Measurements from ENCODE around the gene MTHFSD. TPM values are rescaled to one million over a fixed set of nuclear protein-coding genes. Genes with fewer than 3 reads are reported as not detected.

The MTHFSD gene
- total and polyA plus RNA-seq, 2 of the 8 experiments (the other 6 are each of a cell fraction or from before 2014, with no cell fraction given), result 7.1 to 9.8 TPM

- H3K4ac ChIP-seq (replicated peaks; ENCODE audit: insufficient read length, low read depth, low read length), result no peak overlapping the region
- H4K5ac ChIP-seq (ENCODE audit: insufficient read length, low read depth, low read length), result no peak overlapping the region
- no peak overlapping the region for H2BK5ac ChIP-seq (ENCODE audit: low read depth, low read length)
- ChIA-PET CTCF (ENCODE audit: partially characterized antibody) (interaction anchor here (0.8 to 1.9 kb wide), 5 partner anchors 11 to 253 kb away, joined by 3 to 6 read pairs (median 5); no protein-coding TSS in a partner anchor), POLR2A (ENCODE audit: partially characterized antibody) (no interaction called here)
- H2BK120ac ChIP-seq (replicated peaks; ENCODE audit: low read depth, low read length), result no peak overlapping the region
- TF ChIP-seq RNF2 (IDR thresholded peaks at IDR 0.05; ENCODE audit: borderline replicate concordance, low read depth, low read length, missing control alignments, poor library complexity, severe bottlenecking) (peak; percentile 88), JUND (IDR thresholded peaks at IDR 0.05; ENCODE audit: low read length) (no peak), CTBP2 (IDR thresholded peaks at IDR 0.05; ENCODE audit: borderline replicate concordance, insufficient read depth, insufficient read length, low read length) (peak; percentile 75), KDM1A (IDR thresholded peaks at IDR 0.05; ENCODE audit: borderline replicate concordance, low read length) (no peak), EZH2 (IDR thresholded peaks at IDR 0.05; ENCODE audit: low read depth, low read length, severe bottlenecking) (peak; percentile 77), SUZ12 (IDR thresholded peaks at IDR 0.05; ENCODE audit: low read length) (peak; percentile 79), SP2 (IDR thresholded peaks at IDR 0.05; ENCODE audit: low read length) (no peak)
- no peak overlapping the region for H2AFZ ChIP-seq (ENCODE audit: low read length)
- peaks cover 3% of the 10 kb centered on the region; the same call in 1 of the 2 replicates for H3K23me2 ChIP-seq (ENCODE audit: low read depth, low read length)
- H2BK20ac ChIP-seq (ENCODE audit: low read length), result 0 out of 2 replicates have a peak overlapping the region, but pooled peaks have one; percentile 72
- H2BK12ac ChIP-seq (ENCODE audit: low read depth, low read length), result peak overlapping the region; percentile 93
- no peak overlapping the region for H3K23ac ChIP-seq (ENCODE audit: insufficient read length)
- H4K20me1 ChIP-seq (replicated peaks in 1 of 2; ENCODE audit: control insufficient read depth in 1 of 2, insufficient read depth in 2 of 2, low read length in 2 of 2), result peaks cover 46 to 58% of the 10 kb centered on the region in 2 experiments
- no peaks in the 10 kb centered on the region for H3K79me2 ChIP-seq (ENCODE audit: control insufficient read depth in 1 of 2, insufficient read depth in 2 of 2, low read length in 2 of 2)
- DNase-seq (ENCODE audit: low read depth in 1 of 2, low spot score in 2 of 2) (peak in 1 of 2 experiments; percentile 70), FAIRE-seq (no peak)
- no peak overlapping the region for H3K27ac ChIP-seq (ENCODE audit: low read depth, low read length)
- peak overlapping the region; percentile 26 to 55 for H3K4me2 ChIP-seq (ENCODE audit: insufficient read depth in 1 of 2, low read depth in 2 of 2, low read length in 2 of 2)
- H2AK5ac ChIP-seq (ENCODE audit: low read depth, low read length), result no peak overlapping the region
- peaks cover 97 to 99% (median 98%) of the 10 kb centered on the region in 4 experiments for H3K27me3 ChIP-seq (replicated peaks in 1 of 4; ENCODE audit: control insufficient read depth in 3 of 4, extremely low read depth in 1 of 4, insufficient read depth in 3 of 4, low read length in 3 of 4)
- no peak overlapping the region for H3K56ac ChIP-seq (replicated peaks; ENCODE audit: insufficient read length, low read depth, low read length)
- H3K9ac ChIP-seq (replicated peaks in 1 of 4; ENCODE audit: extremely low read depth in 1 of 4, low read depth in 3 of 4, low read length in 3 of 4), result no peak overlapping the region
- no peak overlapping the region for H4K91ac ChIP-seq (replicated peaks; ENCODE audit: insufficient read length, low read length)
- H3K18ac ChIP-seq (ENCODE audit: extremely low read depth, low read length), result peak overlapping the region; percentile 66; the same call in 1 of the 2 replicates
- WGBS, 2 experiments (ENCODE audit: extremely low coverage in 1 of 2, insufficient coverage in 1 of 2, insufficient read length in 1 of 2, insufficient replicate concordance in 2 of 2, low coverage in 1 of 2, low lambda C conversion rate in 2 of 2, missing lambda C conversion rate in 1 of 2), result 15% methylated on average over 12 of the region's 67 CpGs; no CpG with 5 or more reads in 1 of the 2 experiments
- H3K9me3 ChIP-seq (ENCODE audit: insufficient read depth in 2 of 2, low read depth in 1 of 2, low read length in 1 of 2), result no peaks in the 10 kb centered on the region
- H2BK15ac ChIP-seq (ENCODE audit: low read length), result no peak overlapping the region
- no peak overlapping the region for H4K8ac ChIP-seq (ENCODE audit: extremely low read depth, insufficient read depth, low read length)
- peak overlapping the region in 1 of 4 experiments; percentile 35; a peak in 2 of 8 replicates for H3K4me3 ChIP-seq (ENCODE audit: extremely low read depth in 1 of 4, insufficient read depth in 2 of 4, low read depth in 3 of 4, low read length in 4 of 4)
- no peaks in the 10 kb centered on the region; a peak in 1 of 8 replicates for H3K36me3 ChIP-seq (ENCODE audit: control insufficient read depth in 2 of 4, insufficient read depth in 4 of 4, low read length in 3 of 4)
- H3K4me1 ChIP-seq (replicated peaks in 1 of 4; ENCODE audit: control insufficient read depth in 3 of 4, insufficient read depth in 4 of 4, low read length in 3 of 4), result peaks cover 0 to 34% (median 19%) of the 10 kb centered on the region in 4 experiments; a peak in 6 of 7 replicates
- peaks cover 2% of the 10 kb centered on the region; the same call in 1 of the 2 replicates for H3K79me1 ChIP-seq (ENCODE audit: low read depth, low read length)
- H3K14ac ChIP-seq (ENCODE audit: insufficient read length), result no peak overlapping the region
Measured at GRCh38 chr16:86505185-86505898, 49.7 kb downstream of the MTHFSD start.

Measured in H1 (cell line).